Activated CD4-positive, alpha-beta T cell treated with anti-CD3 and anti-CD28 coated beads, Interleukin-2, amount 10 ng/mL, durations not matched to agents 7 days and 5 days (primary cell): ENCODE data around the gene ADIG. TPM values are rescaled to one million over a fixed set of nuclear protein-coding genes. Genes with fewer than 3 reads are reported as not detected.
A peak's percentile ranks its signal among the peaks of the same experiment; 100 is the strongest.

Experiments
- CTCF ChIA-PET: fragments of 350-600 bp; sonication (Branson Sonifier 250); formaldehyde crosslinking; loops from one replicate; lab custom pipeline; 2021; ENCODE audit warnings: antibody characterized with exemption; lab: Charles Lee
- POLR2A ChIA-PET: fragments of 350-600 bp; sonication (Branson Sonifier 250); formaldehyde crosslinking; loops from one replicate; lab custom pipeline; 2021; ENCODE audit warnings: antibody characterized with exemption; lab: Charles Lee
- DNase-seq: peaks from one replicate; pipeline ENCODE4 v3.0.0-alpha.2; 2020
- H3K27ac Mint-ChIP-seq: one replicate; pipeline ENCODE4 v1.8.0; 2021; ENCODE audit warnings: mild to moderate bottlenecking, moderate library complexity, mixed read lengths
- H3K27me3 Mint-ChIP-seq: one replicate; pipeline ENCODE4 v1.8.0; 2021; ENCODE audit warnings: mixed read lengths
- H3K36me3 Mint-ChIP-seq: one replicate; pipeline ENCODE4 v1.8.0; 2021; ENCODE audit warnings: low read depth, mixed read lengths
- H3K4me1 Mint-ChIP-seq: one replicate; pipeline ENCODE4 v1.8.0; 2021; ENCODE audit warnings: mixed read lengths
- H3K4me3 Mint-ChIP-seq: one replicate; pipeline ENCODE4 v1.8.0; 2021; ENCODE audit warnings: mild to moderate bottlenecking, moderate library complexity, mixed read lengths
- H3K9me3 Mint-ChIP-seq: one replicate; pipeline ENCODE4 v1.8.0; 2021; ENCODE audit warnings: mixed read lengths
- total RNA-seq, 2 experiments: library from RNA; stranded (reverse); gene quantifications; one replicate each; pipeline ENCODE4 v1.2.3, GENCODE V29; 2021

Gene ADIG
- not detected for total RNA-seq

- Mint-ChIP-seq H3K36me3 (no peaks in the 10 kb centered on the region), H3K27ac (no peak within 1 kb of the TSS), H3K4me3 (no peak within 1 kb of the TSS), H3K9me3 (no peaks in the 10 kb centered on the region), H3K27me3 (peaks cover 2% of the 10 kb centered on the region), H3K4me1 (no peaks in the 10 kb centered on the region)
- no peak for DNase-seq
- POLR2A ChIA-PET, result no interaction called here
- CTCF ChIA-PET, result no interaction called here
Observed at GRCh38 chr20:38581013-38581412, at the start of gene ADIG. Gene ADIG (plus strand): TSS chr20:38581197. CDS start chr20:38581251, 54 bp downstream.

- CTCF ChIA-PET, result no interaction called here
- Mint-ChIP-seq H3K9me3 (no peaks in the 10 kb centered on the region), H3K4me3 (no peak overlapping the region), H3K4me1 (peaks cover 15% of the 10 kb centered on the region), H3K27ac (no peak overlapping the region), H3K36me3 (peaks cover 47% of the 10 kb centered on the region), H3K27me3 (no peaks in the 10 kb centered on the region)
- POLR2A ChIA-PET, result no interaction called here
- no peak for DNase-seq
Observed at GRCh38 chr20:38534756-38535155, 46.2 kb upstream of the ADIG start.

- H3K9me3 Mint-ChIP-seq, result no peaks in the 10 kb centered on the region
- H3K36me3 Mint-ChIP-seq, result peaks cover 54% of the 10 kb centered on the region
- no peak overlapping the region for H3K27ac Mint-ChIP-seq
- H3K4me1 Mint-ChIP-seq, result peaks cover 15% of the 10 kb centered on the region
- H3K4me3 Mint-ChIP-seq, result no peak overlapping the region
- no peaks in the 10 kb centered on the region for H3K27me3 Mint-ChIP-seq
- no peak for DNase-seq
- CTCF ChIA-PET, result no interaction called here
- POLR2A ChIA-PET, result no interaction called here
Observed at GRCh38 chr20:38536310-38536709, 44.7 kb upstream of the ADIG start.

- no peak for DNase-seq
- ChIA-PET CTCF (interaction anchor here (1.0 kb wide), 1 partner anchor 15 kb away, joined by 3 read pairs; no protein-coding TSS in a partner anchor), POLR2A (no interaction called here)
- Mint-ChIP-seq H3K9me3 (no peaks in the 10 kb centered on the region), H3K4me1 (peaks cover 15% of the 10 kb centered on the region), H3K4me3 (no peak overlapping the region), H3K36me3 (peaks cover 59% of the 10 kb centered on the region), H3K27ac (no peak overlapping the region), H3K27me3 (no peaks in the 10 kb centered on the region)
Observed at GRCh38 chr20:38537176-38537575, 43.8 kb upstream of the ADIG start.

GRCh38 chr20:38538789-38539188, 42.2 kb upstream of the ADIG start:
- CTCF ChIA-PET, result interaction anchor here (1.2 kb wide), 1 partner anchor 12 kb away, joined by 4 read pairs; no protein-coding TSS in a partner anchor

GRCh38 chr20:38543014-38543906, 37.7 kb upstream of the ADIG start:
- POLR2A ChIA-PET, result interaction anchor here (0.5 kb wide), 1 partner anchor 28 kb away, joined by 3 read pairs; no protein-coding TSS in a partner anchor
- H3K27ac Mint-ChIP-seq, result peak overlapping the region; percentile 28
- CTCF ChIA-PET, result no interaction called here

More at GRCh38 chr20:38538789-38539188, 42.2 kb upstream of the ADIG start:
- H3K9me3 Mint-ChIP-seq, result no peaks in the 10 kb centered on the region
- POLR2A ChIA-PET, result no interaction called here
- peaks cover 63% of the 10 kb centered on the region for H3K36me3 Mint-ChIP-seq
- H3K4me1 Mint-ChIP-seq, result peaks cover 15% of the 10 kb centered on the region
- no peak for DNase-seq
- no peaks in the 10 kb centered on the region for H3K27me3 Mint-ChIP-seq
- H3K27ac Mint-ChIP-seq, result no peak overlapping the region
- H3K4me3 Mint-ChIP-seq, result no peak overlapping the region

GRCh38 chr20:38545771-38546170, 35.2 kb upstream of the ADIG start:
- DNase-seq, result no peak
- Mint-ChIP-seq H3K36me3 (peaks cover 63% of the 10 kb centered on the region), H3K4me1 (peaks cover 8% of the 10 kb centered on the region), H3K4me3 (no peak overlapping the region), H3K27ac (no peak overlapping the region), H3K9me3 (no peaks in the 10 kb centered on the region), H3K27me3 (no peaks in the 10 kb centered on the region)
- ChIA-PET CTCF (interaction anchor here (0.6 kb wide), 1 partner anchor 503 kb away, joined by 3 read pairs; no protein-coding TSS in a partner anchor), POLR2A (no interaction called here)

More at GRCh38 chr20:38543014-38543906, 37.7 kb upstream of the ADIG start:
- H3K4me1 Mint-ChIP-seq, result peaks cover 8% of the 10 kb centered on the region
- no peak for DNase-seq
- H3K36me3 Mint-ChIP-seq, result peaks cover 64% of the 10 kb centered on the region
- H3K4me3 Mint-ChIP-seq, result no peak overlapping the region
- no peaks in the 10 kb centered on the region for H3K9me3 Mint-ChIP-seq
- no peaks in the 10 kb centered on the region for H3K27me3 Mint-ChIP-seq

- no peak overlapping the region for H3K4me3 Mint-ChIP-seq
- no peaks in the 10 kb centered on the region for H3K9me3 Mint-ChIP-seq
- H3K4me1 Mint-ChIP-seq, result peaks cover 8% of the 10 kb centered on the region
- POLR2A ChIA-PET, result no interaction called here
- CTCF ChIA-PET, result interaction anchor here (1.3 kb wide), 1 partner anchor 15 kb away, joined by 3 read pairs; no protein-coding TSS in a partner anchor
- H3K27me3 Mint-ChIP-seq, result no peaks in the 10 kb centered on the region
- no peak overlapping the region for H3K27ac Mint-ChIP-seq
- H3K36me3 Mint-ChIP-seq, result peaks cover 50% of the 10 kb centered on the region
- DNase-seq, result no peak
Observed at GRCh38 chr20:38547288-38548085, 33.5 kb upstream of the ADIG start.

GRCh38 chr20:38548356-38549083, 32.5 kb upstream of the ADIG start:
- H3K4me3 Mint-ChIP-seq, result no peak overlapping the region
- H3K27ac Mint-ChIP-seq, result no peak overlapping the region
- peaks cover 43% of the 10 kb centered on the region for H3K36me3 Mint-ChIP-seq
- POLR2A ChIA-PET, result no interaction called here
- CTCF ChIA-PET, result interaction anchor here (1.3 kb wide), 1 partner anchor 14 kb away, joined by 3 read pairs; no protein-coding TSS in a partner anchor
- H3K4me1 Mint-ChIP-seq, result peaks cover 8% of the 10 kb centered on the region
- no peak for DNase-seq
- H3K9me3 Mint-ChIP-seq, result no peaks in the 10 kb centered on the region
- no peaks in the 10 kb centered on the region for H3K27me3 Mint-ChIP-seq

- Mint-ChIP-seq H3K27me3 (no peaks in the 10 kb centered on the region), H3K4me3 (no peak overlapping the region), H3K36me3 (peaks cover 46% of the 10 kb centered on the region), H3K27ac (no peak overlapping the region), H3K4me1 (peaks cover 8% of the 10 kb centered on the region), H3K9me3 (no peaks in the 10 kb centered on the region)
- no peak for DNase-seq
- POLR2A ChIA-PET, result no interaction called here
- CTCF ChIA-PET, result no interaction called here
Observed at GRCh38 chr20:38550274-38550673, 30.7 kb upstream of the ADIG start.

GRCh38 chr20:38551056-38551626, 29.9 kb upstream of the ADIG start:
- no peak for DNase-seq
- H3K27me3 Mint-ChIP-seq, result no peaks in the 10 kb centered on the region
- ChIA-PET POLR2A (no interaction called here), CTCF (interaction anchor here (0.9 to 1.5 kb wide), 2 partner anchors 13 to 78 kb away, joined by 3 read pairs; partner anchors contain the start of gene RALGAPB)
- H3K4me3 Mint-ChIP-seq, result no peak overlapping the region
- H3K36me3 Mint-ChIP-seq, result peaks cover 38% of the 10 kb centered on the region
- H3K4me1 Mint-ChIP-seq, result peaks cover 8% of the 10 kb centered on the region
- no peak overlapping the region for H3K27ac Mint-ChIP-seq
- H3K9me3 Mint-ChIP-seq, result no peaks in the 10 kb centered on the region

- Mint-ChIP-seq H3K27ac (no peak overlapping the region), H3K9me3 (no peaks in the 10 kb centered on the region), H3K4me1 (no peaks in the 10 kb centered on the region), H3K27me3 (no peaks in the 10 kb centered on the region), H3K4me3 (no peak overlapping the region), H3K36me3 (peaks cover 34% of the 10 kb centered on the region)
- ChIA-PET POLR2A (no interaction called here), CTCF (no interaction called here)
- no peak for DNase-seq
Observed at GRCh38 chr20:38554986-38555385, 26.0 kb upstream of the ADIG start.
